GM19455 (cell line): ENCODE measurements around the gene PRC1.

Experiments
- ATAC-seq: cut with Tn5 transposase; IDR thresholded peaks from one replicate; pipeline ENCODE4 v1.9.1; 2021; ENCODE audit not compliant: unreplicated experiment

PRC1 gene

DNA sequence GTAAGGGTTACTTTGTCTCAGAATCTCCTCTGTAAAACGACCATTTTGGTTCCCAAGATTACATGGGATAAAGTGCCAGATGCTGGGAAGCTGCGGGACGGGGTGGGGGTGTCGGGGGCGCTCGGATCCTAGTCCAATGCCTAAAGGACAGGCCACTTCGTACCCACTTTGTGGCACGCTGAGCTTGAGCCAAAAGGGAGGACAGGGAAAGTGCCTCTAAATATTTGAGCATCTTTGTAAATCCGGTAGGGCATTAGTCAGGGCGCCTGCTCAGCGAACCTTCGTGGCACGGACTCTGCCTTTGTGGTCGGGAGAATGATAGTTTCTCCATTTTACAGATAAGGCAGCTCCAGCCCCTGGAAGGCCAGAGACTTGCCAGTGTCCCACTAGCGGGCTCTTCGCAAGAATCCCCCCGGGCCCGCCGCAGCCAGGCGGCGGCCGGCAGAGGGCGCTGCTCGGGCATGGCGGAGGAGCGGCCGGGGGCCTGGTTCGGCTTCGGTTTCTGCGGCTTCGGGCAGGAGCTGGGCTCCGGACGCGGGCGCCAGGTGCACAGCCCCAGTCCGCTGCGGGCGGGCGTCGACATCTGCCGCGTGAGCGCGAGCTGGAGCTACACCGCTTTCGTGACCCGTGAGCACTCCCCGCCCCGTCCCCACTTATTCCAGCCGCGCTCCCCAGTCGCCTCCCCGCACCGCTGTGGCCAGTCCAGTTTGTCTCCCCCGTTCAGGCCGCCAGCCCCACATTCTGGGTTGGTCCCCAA is 37.9 kb downstream of the PRC1 start:
- no peak for ATAC-seq

DNA sequence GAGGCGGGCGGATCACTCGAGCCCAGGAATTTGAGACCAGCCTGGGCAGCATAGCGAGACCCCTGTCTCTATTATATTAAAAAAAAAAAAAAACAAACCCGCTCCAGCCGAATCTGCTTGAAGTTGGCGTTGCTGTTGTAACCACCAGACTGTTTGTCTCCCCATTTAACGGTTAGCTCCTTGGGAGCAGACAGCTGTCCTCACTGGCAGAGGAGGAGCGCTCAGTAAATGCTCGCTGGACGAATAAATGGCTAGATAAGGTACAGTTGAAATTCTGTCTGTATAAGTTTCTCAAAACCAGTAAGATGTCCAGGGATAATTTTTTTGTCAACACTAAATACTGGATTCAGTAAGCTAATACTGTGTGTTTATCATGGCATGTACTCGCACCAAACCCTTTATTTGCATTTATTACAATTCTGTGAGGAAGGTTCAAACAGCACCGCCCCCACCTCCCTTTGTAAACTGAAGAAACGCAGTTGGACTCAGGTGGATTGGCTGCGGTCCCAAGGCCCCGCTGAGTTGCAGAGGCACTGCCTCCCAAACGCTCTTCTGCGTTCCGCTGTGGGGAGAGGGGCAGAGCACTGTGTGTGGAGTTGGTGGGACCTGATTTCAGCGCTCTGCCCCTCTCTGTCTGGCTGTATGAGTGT is 38.6 kb downstream of the PRC1 start:
- no peak for ATAC-seq

DNA sequence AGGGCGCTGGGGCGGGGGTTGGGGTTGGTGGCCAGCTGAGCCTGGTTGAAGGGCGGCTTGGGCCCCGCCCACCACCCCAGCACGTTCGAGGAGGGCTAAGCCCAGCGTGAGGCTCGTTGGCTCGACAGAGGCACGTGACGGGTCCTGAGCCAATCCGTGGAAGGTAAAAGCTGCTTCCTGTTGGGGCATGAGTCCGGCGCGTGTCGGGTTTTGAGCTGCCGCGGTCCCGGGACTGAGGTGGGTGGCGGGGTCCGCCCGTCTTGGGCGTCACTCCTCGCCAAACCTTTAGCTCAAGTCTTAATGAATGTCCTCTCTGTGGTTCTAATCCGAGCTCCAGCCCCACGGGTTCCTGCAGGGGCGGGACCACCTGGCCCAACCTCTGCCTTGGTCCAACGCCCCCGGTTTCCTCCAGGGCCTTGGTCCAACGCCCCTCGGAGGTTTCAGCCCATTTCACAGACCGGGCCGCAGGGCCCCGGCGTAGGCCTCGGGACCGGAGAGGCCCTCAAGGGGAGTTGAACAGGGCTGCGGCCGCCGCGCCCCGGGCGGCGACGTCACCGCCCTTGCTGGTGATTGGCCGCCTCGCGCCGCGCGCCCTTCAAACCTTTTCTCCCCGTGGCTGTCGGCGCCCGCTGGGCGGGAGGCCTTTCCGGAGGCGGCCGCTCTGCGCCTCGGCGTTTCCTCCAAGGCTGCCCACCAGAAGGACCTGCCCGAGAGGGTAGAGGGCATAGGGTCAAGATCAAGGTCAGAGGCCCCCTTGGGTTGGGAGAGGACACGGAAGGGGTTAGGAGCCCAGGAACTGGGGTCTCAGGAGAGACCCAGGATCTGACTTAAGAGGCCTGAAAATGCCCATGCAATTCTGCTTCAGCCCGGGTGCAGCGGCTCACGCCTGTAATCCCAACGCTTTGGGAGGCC is 39.4 kb downstream of the PRC1 start, which contains the start of gene RCCD1:
RCCD1 (plus strand) TSS at position 173 of the 912 bp plus-strand sequence. CDS start 1,851 bp downstream, outside the sequence.
- ATAC-seq, result peak; percentile 91

DNA sequence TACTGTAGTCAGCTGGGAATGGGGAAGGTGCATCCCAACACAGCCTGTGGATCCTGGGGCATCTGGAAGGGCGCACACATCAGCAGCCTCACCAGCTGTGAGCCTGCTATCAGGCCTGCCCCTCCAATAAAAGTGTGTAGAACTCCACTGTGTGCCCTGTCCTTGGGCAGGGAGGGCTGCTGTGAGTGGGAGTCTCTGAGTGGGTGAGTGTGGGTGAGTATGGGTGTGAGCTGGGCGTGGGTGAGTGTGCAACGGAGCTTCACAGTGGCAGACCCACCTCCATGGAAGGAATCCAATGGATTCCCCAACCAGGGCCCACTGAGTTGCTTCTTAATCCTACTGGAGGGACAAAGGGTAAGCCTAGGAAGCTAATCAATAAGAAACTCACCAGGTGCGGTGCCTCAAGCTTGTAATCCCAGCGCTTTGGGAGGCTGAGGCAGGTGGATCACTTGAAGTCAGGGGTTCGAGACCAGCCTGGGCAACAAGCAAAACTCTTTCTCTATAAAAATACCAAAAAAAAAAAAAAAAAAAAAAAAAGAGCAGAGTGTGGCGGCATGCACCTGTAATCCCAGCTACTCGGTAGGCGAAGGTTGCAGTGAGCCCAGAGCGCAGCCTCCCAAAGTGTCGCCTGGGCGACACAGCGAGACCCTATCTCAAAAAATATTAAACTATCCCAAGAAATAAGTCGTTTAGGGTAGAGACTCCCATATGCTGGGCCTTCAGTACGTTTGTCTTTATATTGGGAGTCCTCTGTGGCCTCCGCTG is 40.2 kb downstream of the PRC1 start:
- no peak for ATAC-seq

DNA sequence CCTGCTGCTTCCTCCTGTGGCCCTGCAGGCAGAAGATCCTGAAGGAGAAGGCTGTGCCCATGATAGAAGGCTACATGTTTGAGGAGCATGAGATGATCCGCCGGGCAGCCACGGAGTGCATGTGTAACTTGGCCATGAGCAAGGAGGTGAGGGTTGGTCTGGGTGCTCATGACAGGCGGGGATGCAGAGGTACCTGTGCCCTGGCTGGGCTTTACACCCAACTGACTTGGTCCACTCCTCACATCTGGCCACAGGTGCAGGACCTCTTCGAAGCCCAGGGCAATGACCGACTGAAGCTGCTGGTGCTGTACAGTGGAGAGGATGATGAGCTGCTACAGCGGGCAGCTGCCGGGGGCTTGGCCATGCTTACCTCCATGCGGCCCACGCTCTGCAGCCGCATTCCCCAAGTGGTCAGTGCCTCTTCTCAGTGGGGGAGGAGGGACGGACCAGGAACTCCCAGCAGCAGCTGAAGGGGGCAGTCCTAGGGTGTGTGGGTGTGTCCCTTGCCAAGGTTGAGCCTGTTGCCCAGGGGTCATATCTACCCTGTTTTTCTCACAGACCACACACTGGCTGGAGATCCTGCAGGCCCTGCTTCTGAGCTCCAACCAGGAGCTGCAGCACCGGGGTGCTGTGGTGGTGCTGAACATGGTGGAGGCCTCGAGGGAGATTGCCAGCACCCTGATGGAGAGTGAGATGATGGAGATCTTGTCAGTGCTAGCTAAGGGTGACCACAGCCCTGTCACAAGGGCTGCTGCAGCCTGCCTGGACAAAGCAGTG is 41.2 kb downstream of the PRC1 start:
- no peak for ATAC-seq

- ATAC-seq, result no peak
Observed at GRCh38 chr15:90950676-90951075, 43.7 kb downstream of the PRC1 start.

DNA sequence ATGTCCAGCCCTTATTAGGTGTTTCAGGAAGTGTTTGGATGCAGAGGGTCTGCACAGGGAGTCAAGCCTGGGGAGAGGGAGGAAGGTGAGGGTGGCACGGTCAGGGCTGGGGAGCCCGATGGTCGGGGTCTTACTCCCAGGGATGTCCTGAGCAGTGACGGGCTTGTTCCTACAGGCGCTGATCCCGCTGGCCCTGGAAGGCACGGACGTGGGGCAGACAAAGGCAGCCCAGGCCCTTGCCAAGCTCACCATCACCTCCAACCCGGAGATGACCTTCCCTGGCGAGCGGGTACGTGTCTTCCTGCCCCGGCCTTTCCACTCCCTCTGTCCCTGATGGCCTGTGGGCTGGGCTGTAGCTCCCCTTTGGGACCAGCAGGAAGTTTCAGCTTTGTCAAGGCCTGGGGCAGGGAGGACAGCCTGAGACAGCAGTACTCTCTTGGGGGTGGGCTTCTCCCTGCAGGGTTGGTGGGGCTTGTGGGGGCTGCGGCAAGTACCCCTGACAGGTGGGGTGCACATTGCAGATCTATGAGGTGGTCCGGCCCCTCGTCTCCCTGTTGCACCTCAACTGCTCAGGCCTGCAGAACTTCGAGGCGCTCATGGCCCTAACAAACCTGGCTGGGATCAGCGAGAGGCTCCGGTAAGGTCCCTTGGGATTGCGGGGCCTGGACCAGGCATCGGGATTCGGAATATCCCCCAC is 44.2 kb downstream of the PRC1 start:
- no peak for ATAC-seq

DNA sequence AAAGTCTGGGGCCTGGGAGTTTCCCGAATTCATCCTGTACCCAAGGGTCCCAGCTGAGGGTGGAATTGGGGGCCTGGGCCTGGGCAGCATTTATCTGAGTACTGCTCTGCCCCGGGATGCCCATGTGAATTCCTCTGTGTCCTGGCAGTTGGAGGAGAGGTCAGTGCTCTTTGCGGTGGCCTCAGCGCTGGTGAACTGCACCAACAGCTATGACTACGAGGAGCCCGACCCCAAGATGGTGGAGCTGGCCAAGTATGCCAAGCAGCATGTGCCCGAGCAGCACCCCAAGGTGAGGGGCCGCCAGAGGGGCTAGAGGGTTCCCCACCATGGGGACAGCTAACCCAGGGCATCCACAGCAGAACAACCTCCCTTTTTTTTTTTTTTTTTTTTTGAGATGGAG is 45.8 kb downstream of the PRC1 start:
- ATAC-seq, result no peak

DNA sequence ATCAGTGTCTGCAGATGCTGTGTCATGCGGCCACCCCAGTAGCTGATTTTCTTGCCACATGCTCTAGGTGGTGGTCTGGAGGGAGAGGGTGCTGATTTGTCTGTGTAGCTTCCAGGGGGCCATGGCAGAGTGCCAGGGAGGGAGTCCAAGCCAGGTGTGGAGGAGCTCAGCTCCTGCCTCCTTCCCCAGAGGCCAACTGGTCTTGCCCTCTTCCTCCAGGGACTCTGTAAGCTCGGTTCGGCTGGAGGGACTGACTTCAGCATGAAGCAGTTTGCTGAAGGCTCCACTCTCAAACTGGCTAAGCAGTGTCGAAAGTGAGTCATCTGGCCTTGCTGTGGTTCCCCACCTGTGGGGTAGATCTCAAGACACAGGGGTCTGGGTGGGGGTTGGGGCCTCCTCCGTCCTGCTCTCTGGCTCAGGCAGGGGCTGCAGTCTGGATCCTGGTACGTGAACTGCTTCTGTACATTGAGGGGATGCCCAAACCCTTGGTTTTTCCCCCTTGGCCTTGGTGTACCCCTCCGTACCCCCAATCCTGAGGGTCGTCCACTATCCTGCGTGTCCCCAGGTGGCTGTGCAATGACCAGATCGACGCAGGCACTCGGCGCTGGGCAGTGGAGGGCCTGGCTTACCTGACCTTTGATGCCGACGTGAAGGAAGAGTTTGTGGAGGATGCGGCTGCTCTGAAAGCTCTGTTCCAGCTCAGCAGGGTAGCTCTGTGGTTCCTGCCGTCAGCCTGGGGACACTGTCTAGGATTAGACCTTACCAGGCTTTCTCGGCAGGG is 46.6 kb downstream of the PRC1 start:
- no peak for ATAC-seq

DNA sequence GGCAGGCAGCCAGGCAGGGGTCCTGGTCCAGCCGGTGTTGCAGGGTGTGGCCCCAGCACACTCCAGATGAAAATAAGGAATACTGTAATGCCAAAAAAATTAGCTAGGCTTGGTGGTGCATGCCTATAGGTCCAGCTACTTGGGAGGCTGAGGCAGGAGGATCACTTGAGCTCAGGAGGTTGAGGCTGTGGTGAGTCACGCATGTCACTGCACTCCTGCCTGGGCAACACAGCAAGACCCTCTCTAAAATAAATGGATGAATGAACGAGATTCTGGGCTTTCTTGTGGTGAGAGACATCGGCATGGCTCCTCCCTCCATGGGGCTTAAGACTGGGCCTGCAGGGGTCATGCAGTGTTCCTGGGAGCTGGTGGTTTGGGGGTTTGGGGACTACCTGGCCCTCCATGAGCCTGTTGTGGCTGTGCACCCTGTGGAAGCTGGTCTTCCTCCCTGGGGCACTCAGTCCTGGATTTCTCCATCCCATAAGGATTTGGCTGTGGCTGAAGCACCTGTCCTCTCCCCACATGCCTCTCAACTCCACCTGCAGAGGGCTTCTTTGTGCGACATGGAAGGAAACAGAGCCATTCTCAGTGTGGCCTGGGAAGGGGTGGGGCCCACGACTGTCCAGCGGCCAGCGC is 47.3 kb downstream of the PRC1 start:
- ATAC-seq, result no peak

- no peak for ATAC-seq
Observed at GRCh38 chr15:90946538-90946937, 47.8 kb downstream of the PRC1 start.

DNA sequence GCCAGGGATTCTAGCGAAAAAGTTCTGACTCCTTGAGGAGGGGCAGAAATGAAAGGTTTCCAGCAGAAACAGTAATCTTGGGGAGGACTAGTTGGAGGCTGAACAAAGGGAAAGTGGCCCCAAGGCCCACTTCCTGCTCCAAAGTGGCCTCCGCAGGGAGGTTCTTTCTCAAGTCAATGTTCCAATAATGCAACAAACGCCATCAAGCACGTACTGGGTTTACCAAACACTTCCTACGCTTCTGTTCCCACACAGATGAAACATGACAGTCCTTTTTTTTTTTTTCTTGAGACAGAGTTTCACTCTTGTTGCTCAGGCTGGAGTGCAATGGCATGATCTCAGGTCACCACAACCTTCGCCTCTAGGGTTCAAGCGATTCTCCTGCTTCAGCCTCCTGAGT is 49.2 kb downstream of the PRC1 start:
- no peak for ATAC-seq

DNA sequence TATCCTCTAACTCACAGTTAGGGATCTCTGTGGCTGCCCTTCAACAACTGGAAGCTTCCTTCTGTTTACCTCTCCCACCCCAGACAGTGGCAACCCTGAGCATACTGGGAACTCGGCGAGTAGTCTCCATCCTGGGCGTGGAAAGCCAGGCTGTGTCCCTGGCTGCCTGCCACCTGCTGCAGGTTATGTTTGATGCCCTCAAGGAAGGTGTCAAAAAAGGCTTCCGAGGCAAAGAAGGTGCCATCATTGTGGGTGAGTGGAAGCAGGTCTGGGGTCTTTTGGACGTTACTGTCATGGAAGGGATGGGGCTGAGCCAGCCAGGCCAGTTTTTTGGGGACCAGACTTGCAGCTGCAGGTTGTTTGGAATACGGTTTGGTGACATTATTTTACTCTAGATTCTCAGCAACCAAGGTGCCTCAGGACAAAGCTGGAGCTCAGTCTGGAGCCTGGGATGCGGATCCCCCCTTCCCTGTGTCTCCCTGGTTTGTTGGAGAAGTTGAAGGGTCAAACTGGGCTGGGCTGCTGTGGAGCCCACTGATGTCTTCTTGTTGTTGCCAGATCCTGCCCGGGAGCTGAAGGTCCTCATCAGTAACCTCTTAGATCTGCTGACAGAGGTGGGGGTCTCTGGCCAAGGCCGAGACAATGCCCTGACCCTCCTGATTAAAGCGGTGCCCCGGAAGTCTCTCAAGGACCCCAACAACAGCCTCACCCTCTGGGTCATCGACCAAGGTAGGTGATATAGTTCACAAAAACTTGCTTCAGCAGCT is 51.8 kb downstream of the PRC1 start:
- no peak for ATAC-seq

GRCh38 chr15:90941038-90941437 is 53.3 kb downstream of the PRC1 start:
- no peak for ATAC-seq

- no peak for ATAC-seq
Observed at GRCh38 chr15:90939756-90940155, 54.6 kb downstream of the PRC1 start.

- no peak for ATAC-seq
Observed at GRCh38 chr15:90938261-90938660, 56.1 kb downstream of the PRC1 start.

- no peak for ATAC-seq
Observed at GRCh38 chr15:90936823-90937222, 57.5 kb downstream of the PRC1 start.
